Measurements from ENCODE around the gene HIKESHI.

Gene HIKESHI

GRCh38 chr11:86302092-86302793, at the start of gene HIKESHI:
HIKESHI (plus strand) TSS chr11:86302240; CDS start chr11:86302449, 209 bp downstream.
- peak within 1 kb of the TSS; percentile 68 to 95 for H3K4me3 ChIP-seq (ENCODE audit: low read depth in 1 of 2, low read length in 2 of 2)
- no peaks in the 10 kb centered on the region for H3K27me3 ChIP-seq (ENCODE audit: low read depth, low read length)
- no peaks in the 10 kb centered on the region for H3K9me3 ChIP-seq (ENCODE audit: control insufficient read depth in 1 of 2, low read length in 2 of 2)
- peak within 1 kb of the TSS; percentile 91 for H3K27ac ChIP-seq (ENCODE audit: low read length)
- peaks cover 6 to 15% of the 10 kb centered on the region in 2 donors for H3K4me1 ChIP-seq (ENCODE audit: control insufficient read depth in 1 of 2, insufficient read depth in 2 of 2, low read length in 2 of 2)
- no peaks in the 10 kb centered on the region for H3K36me3 ChIP-seq (ENCODE audit: control insufficient read depth in 1 of 2, insufficient read depth in 2 of 2, low read length in 2 of 2)

- Histone ChIP-seq H3K27me3 (ENCODE audit: low read depth, low read length) (no peaks in the 10 kb centered on the region), H3K4me1 (ENCODE audit: control insufficient read depth in 1 of 2, insufficient read depth in 2 of 2, low read length in 2 of 2) (no peaks in the 10 kb centered on the region), H3K4me3 (ENCODE audit: low read depth in 1 of 2, low read length in 2 of 2) (no peak overlapping the region), H3K27ac (ENCODE audit: low read length) (no peak overlapping the region), H3K9me3 (ENCODE audit: control insufficient read depth in 1 of 2, low read length in 2 of 2) (no peaks in the 10 kb centered on the region), H3K36me3 (ENCODE audit: control insufficient read depth in 1 of 2, insufficient read depth in 2 of 2, low read length in 2 of 2) (peaks cover 10 to 16% of the 10 kb centered on the region in 2 donors)
Observed at GRCh38 chr11:86255896-86256295, 46.1 kb upstream of the HIKESHI start.

- Histone ChIP-seq H3K27me3 (ENCODE audit: low read depth, low read length) (no peaks in the 10 kb centered on the region), H3K36me3 (ENCODE audit: control insufficient read depth in 1 of 2, insufficient read depth in 2 of 2, low read length in 2 of 2) (peaks cover 12 to 23% of the 10 kb centered on the region in 2 donors), H3K4me1 (ENCODE audit: control insufficient read depth in 1 of 2, insufficient read depth in 2 of 2, low read length in 2 of 2) (no peaks in the 10 kb centered on the region), H3K9me3 (ENCODE audit: control insufficient read depth in 1 of 2, low read length in 2 of 2) (no peaks in the 10 kb centered on the region), H3K4me3 (ENCODE audit: low read depth in 1 of 2, low read length in 2 of 2) (no peak overlapping the region), H3K27ac (ENCODE audit: low read length) (no peak overlapping the region)
Observed at GRCh38 chr11:86256608-86257007, 45.4 kb upstream of the HIKESHI start.

GRCh38 chr11:86257446-86257845, 44.6 kb upstream of the HIKESHI start:
- no peaks in the 10 kb centered on the region for H3K9me3 ChIP-seq (ENCODE audit: control insufficient read depth in 1 of 2, low read length in 2 of 2)
- H3K27ac ChIP-seq (ENCODE audit: low read length), result no peak overlapping the region
- no peaks in the 10 kb centered on the region for H3K27me3 ChIP-seq (ENCODE audit: low read depth, low read length)
- H3K4me1 ChIP-seq (ENCODE audit: control insufficient read depth in 1 of 2, insufficient read depth in 2 of 2, low read length in 2 of 2), result no peaks in the 10 kb centered on the region
- H3K4me3 ChIP-seq (ENCODE audit: low read depth in 1 of 2, low read length in 2 of 2), result no peak overlapping the region
- peaks cover 14 to 25% of the 10 kb centered on the region in 2 donors for H3K36me3 ChIP-seq (ENCODE audit: control insufficient read depth in 1 of 2, insufficient read depth in 2 of 2, low read length in 2 of 2)

- H3K27ac ChIP-seq (ENCODE audit: low read length), result no peak overlapping the region
- peaks cover 14 to 30% of the 10 kb centered on the region in 2 donors for H3K36me3 ChIP-seq (ENCODE audit: control insufficient read depth in 1 of 2, insufficient read depth in 2 of 2, low read length in 2 of 2)
- H3K4me3 ChIP-seq (ENCODE audit: low read depth in 1 of 2, low read length in 2 of 2), result no peak overlapping the region
- H3K4me1 ChIP-seq (ENCODE audit: control insufficient read depth in 1 of 2, insufficient read depth in 2 of 2, low read length in 2 of 2), result no peaks in the 10 kb centered on the region
- H3K27me3 ChIP-seq (ENCODE audit: low read depth, low read length), result no peaks in the 10 kb centered on the region
- no peaks in the 10 kb centered on the region for H3K9me3 ChIP-seq (ENCODE audit: control insufficient read depth in 1 of 2, low read length in 2 of 2)
Observed at GRCh38 chr11:86259730-86260129, 42.3 kb upstream of the HIKESHI start.

- H3K9me3 ChIP-seq (ENCODE audit: control insufficient read depth in 1 of 2, low read length in 2 of 2), result no peaks in the 10 kb centered on the region
- H3K36me3 ChIP-seq (ENCODE audit: control insufficient read depth in 1 of 2, insufficient read depth in 2 of 2, low read length in 2 of 2), result peaks cover 14 to 35% of the 10 kb centered on the region in 2 donors
Observed at GRCh38 chr11:86261328-86261727, 40.7 kb upstream of the HIKESHI start.

GRCh38 chr11:86262387-86262786, 39.7 kb upstream of the HIKESHI start:
- H3K4me1 ChIP-seq (ENCODE audit: control insufficient read depth in 1 of 2, insufficient read depth in 2 of 2, low read length in 2 of 2), result no peaks in the 10 kb centered on the region
- H3K27me3 ChIP-seq (ENCODE audit: low read depth, low read length), result no peaks in the 10 kb centered on the region
- peaks cover 14 to 31% of the 10 kb centered on the region in 2 donors for H3K36me3 ChIP-seq (ENCODE audit: control insufficient read depth in 1 of 2, insufficient read depth in 2 of 2, low read length in 2 of 2)
- no peak overlapping the region for H3K4me3 ChIP-seq (ENCODE audit: low read depth in 1 of 2, low read length in 2 of 2)
- H3K27ac ChIP-seq (ENCODE audit: low read length), result no peak overlapping the region
- no peaks in the 10 kb centered on the region for H3K9me3 ChIP-seq (ENCODE audit: control insufficient read depth in 1 of 2, low read length in 2 of 2)

More at GRCh38 chr11:86261328-86261727, 40.7 kb upstream of the HIKESHI start:
- no peaks in the 10 kb centered on the region for H3K27me3 ChIP-seq (ENCODE audit: low read depth, low read length)
- H3K4me1 ChIP-seq (ENCODE audit: control insufficient read depth in 1 of 2, insufficient read depth in 2 of 2, low read length in 2 of 2), result no peaks in the 10 kb centered on the region
- H3K4me3 ChIP-seq (ENCODE audit: low read depth in 1 of 2, low read length in 2 of 2), result no peak overlapping the region
- H3K27ac ChIP-seq (ENCODE audit: low read length), result no peak overlapping the region

- no peaks in the 10 kb centered on the region for H3K27me3 ChIP-seq (ENCODE audit: low read depth, low read length)
- H3K4me3 ChIP-seq (ENCODE audit: low read depth in 1 of 2, low read length in 2 of 2), result no peak overlapping the region
- H3K36me3 ChIP-seq (ENCODE audit: control insufficient read depth in 1 of 2, insufficient read depth in 2 of 2, low read length in 2 of 2), result peaks cover 15 to 30% of the 10 kb centered on the region in 2 donors
- H3K27ac ChIP-seq (ENCODE audit: low read length), result no peak overlapping the region
- H3K9me3 ChIP-seq (ENCODE audit: control insufficient read depth in 1 of 2, low read length in 2 of 2), result no peaks in the 10 kb centered on the region
- peaks cover 0 to 3% of the 10 kb centered on the region in 2 donors for H3K4me1 ChIP-seq (ENCODE audit: control insufficient read depth in 1 of 2, insufficient read depth in 2 of 2, low read length in 2 of 2)
Observed at GRCh38 chr11:86264649-86265048, 37.4 kb upstream of the HIKESHI start.

- no peak overlapping the region for H3K4me3 ChIP-seq (ENCODE audit: low read depth in 1 of 2, low read length in 2 of 2)
- peaks cover 15 to 31% of the 10 kb centered on the region in 2 donors for H3K36me3 ChIP-seq (ENCODE audit: control insufficient read depth in 1 of 2, insufficient read depth in 2 of 2, low read length in 2 of 2)
- H3K4me1 ChIP-seq (ENCODE audit: control insufficient read depth in 1 of 2, insufficient read depth in 2 of 2, low read length in 2 of 2), result peaks cover 0 to 3% of the 10 kb centered on the region in 2 donors
- H3K9me3 ChIP-seq (ENCODE audit: control insufficient read depth in 1 of 2, low read length in 2 of 2), result no peaks in the 10 kb centered on the region
- H3K27ac ChIP-seq (ENCODE audit: low read length), result no peak overlapping the region
- H3K27me3 ChIP-seq (ENCODE audit: low read depth, low read length), result no peaks in the 10 kb centered on the region
Observed at GRCh38 chr11:86265194-86265593, 36.8 kb upstream of the HIKESHI start.

GRCh38 chr11:86269645-86270044, 32.4 kb upstream of the HIKESHI start:
- Histone ChIP-seq H3K9me3 (ENCODE audit: control insufficient read depth in 1 of 2, low read length in 2 of 2) (no peaks in the 10 kb centered on the region), H3K36me3 (ENCODE audit: control insufficient read depth in 1 of 2, insufficient read depth in 2 of 2, low read length in 2 of 2) (peaks cover 11 to 17% of the 10 kb centered on the region in 2 donors), H3K4me3 (ENCODE audit: low read depth in 1 of 2, low read length in 2 of 2) (no peak overlapping the region), H3K27me3 (ENCODE audit: low read depth, low read length) (no peaks in the 10 kb centered on the region), H3K4me1 (ENCODE audit: control insufficient read depth in 1 of 2, insufficient read depth in 2 of 2, low read length in 2 of 2) (peaks cover 0 to 3% of the 10 kb centered on the region in 2 donors), H3K27ac (ENCODE audit: low read length) (no peak overlapping the region)

GRCh38 chr11:86274503-86274902, 27.5 kb upstream of the HIKESHI start:
- Histone ChIP-seq H3K27me3 (ENCODE audit: low read depth, low read length) (no peaks in the 10 kb centered on the region), H3K4me3 (ENCODE audit: low read depth in 1 of 2, low read length in 2 of 2) (no peak overlapping the region), H3K4me1 (ENCODE audit: control insufficient read depth in 1 of 2, insufficient read depth in 2 of 2, low read length in 2 of 2) (no peaks in the 10 kb centered on the region), H3K36me3 (ENCODE audit: control insufficient read depth in 1 of 2, insufficient read depth in 2 of 2, low read length in 2 of 2) (peaks cover 11 to 29% of the 10 kb centered on the region in 2 donors), H3K27ac (ENCODE audit: low read length) (no peak overlapping the region), H3K9me3 (ENCODE audit: control insufficient read depth in 1 of 2, low read length in 2 of 2) (no peaks in the 10 kb centered on the region)

- H3K27ac ChIP-seq (ENCODE audit: low read length), result no peak overlapping the region
- no peaks in the 10 kb centered on the region for H3K27me3 ChIP-seq (ENCODE audit: low read depth, low read length)
- H3K4me3 ChIP-seq (ENCODE audit: low read depth in 1 of 2, low read length in 2 of 2), result no peak overlapping the region
- no peaks in the 10 kb centered on the region for H3K9me3 ChIP-seq (ENCODE audit: control insufficient read depth in 1 of 2, low read length in 2 of 2)
- H3K4me1 ChIP-seq (ENCODE audit: control insufficient read depth in 1 of 2, insufficient read depth in 2 of 2, low read length in 2 of 2), result no peaks in the 10 kb centered on the region
- H3K36me3 ChIP-seq (ENCODE audit: control insufficient read depth in 1 of 2, insufficient read depth in 2 of 2, low read length in 2 of 2), result peaks cover 6 to 29% of the 10 kb centered on the region in 2 donors
Observed at GRCh38 chr11:86274999-86275398, 27.0 kb upstream of the HIKESHI start.

Data from muscle layer of duodenum (tissue), 2 donors.